Pons (tissue), 1 donor: ENCODE results near the gene ZNF629.
A peak's percentile ranks its signal among the peaks of the same experiment; 100 is the strongest.

Experiments
- DNase-seq: peaks from one replicate; pipeline ENCODE4 v3.0.0-alpha.2; 2016; ENCODE audit warnings: low spot score

Gene ZNF629

DNA sequence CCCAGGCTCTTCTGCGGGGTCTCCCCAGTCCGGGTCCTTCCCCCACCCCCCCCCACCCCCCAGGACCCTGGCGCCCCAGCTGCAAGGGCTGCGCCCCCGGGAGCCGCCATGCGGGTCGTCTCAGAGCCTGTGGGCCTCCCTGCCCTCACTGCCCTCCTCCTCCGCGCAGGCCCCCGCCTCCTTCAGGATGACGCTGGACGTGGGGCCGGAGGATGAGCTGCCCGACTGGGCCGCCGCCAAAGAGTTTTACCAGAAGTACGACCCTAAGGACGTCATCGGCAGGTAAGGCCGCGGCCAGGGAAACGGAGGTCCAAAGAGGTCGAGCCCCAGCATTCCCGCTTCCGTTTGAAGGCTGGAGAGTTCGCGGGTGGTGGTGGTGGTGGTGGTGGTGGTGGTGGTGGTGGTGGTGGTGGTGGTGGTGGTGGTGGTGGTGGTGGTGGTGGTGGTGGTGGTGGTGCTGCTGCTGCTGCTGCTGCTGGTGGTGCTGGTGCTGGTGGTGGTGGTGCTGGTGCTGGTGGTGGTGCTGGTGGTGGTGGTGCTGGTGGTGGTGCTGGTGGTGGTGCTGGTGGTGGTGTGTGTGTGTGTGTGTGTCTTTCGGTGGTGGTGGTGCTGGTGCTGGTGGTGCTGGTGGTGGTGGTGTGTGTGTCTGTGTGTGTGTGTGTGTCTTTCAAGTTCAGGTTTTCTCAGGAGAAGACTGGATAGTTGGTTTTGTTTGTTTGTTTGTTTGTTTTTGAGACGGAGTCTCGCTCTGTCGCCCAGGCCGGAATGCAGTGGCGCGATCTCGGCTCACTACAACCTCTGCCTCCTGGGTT, 38.2 kb downstream of the ZNF629 start:
- no peak for DNase-seq

DNA sequence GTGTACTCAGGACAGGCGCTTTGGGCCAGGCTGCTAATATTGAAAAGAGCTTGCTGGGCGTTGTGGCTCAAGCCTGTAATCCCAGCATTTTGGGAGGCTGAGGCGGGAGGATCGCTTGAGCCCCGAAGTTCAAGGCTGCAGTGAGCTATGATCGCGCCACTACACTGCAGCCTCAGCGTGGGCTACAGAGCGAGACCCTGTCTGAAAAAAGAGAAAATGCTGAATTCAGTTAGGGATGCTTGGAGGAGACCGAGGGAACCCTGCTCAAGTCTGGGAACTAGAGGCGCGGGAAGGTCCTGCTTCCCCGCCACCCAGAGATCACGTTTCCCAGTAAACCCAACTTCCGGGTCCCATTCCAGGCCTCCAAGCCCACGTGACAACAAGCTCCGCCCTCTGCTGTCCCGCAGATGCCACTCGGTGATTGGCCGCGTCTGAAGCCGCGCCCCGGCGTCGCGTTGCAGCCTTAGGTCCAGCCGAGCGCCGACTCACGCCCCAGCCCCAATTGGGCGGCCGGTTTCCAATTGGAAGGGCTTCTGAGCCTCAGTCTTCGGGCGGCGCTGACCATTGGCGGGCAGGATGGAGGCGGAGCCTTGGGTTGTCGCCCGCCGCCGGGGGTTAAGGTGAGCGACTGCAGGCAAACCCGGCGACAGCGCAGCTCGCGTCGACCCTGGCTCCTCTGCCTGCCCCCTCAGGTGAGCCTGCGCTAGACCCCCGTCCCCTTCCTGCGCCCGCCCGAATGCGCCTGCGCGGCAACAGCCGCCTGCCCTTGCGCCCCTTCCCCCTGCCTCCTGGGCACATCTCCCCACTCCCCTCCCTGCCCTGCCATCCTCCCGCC, 39.0 kb downstream of the ZNF629 start, which contains the start of gene PHKG2:
Gene PHKG2 (plus strand): TSS at position 627 of the 835 bp plus-strand sequence. CDS start 396 bp downstream, outside the sequence.
- peak; percentile 99 for DNase-seq

DNA sequence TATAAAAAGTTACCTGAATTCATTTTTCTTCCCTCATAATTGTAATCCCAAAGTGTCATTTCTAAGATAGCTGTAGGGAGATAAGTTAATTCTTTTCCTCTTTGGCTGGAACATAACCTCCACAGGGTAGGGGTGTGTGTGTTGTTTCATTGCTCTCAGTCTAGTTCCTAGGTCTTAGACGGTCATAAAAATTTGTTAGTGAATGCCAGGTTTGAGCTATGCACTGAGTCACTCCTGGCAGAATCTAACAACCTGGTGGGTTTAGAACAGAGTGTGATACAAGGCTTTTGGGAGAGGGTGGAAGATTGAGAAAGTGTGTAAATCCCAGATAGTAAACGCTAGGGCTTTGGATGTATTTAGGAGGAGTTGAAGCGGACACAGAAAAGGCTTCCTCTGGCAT, 39.7 kb downstream of the ZNF629 start:
- no peak for DNase-seq

DNA sequence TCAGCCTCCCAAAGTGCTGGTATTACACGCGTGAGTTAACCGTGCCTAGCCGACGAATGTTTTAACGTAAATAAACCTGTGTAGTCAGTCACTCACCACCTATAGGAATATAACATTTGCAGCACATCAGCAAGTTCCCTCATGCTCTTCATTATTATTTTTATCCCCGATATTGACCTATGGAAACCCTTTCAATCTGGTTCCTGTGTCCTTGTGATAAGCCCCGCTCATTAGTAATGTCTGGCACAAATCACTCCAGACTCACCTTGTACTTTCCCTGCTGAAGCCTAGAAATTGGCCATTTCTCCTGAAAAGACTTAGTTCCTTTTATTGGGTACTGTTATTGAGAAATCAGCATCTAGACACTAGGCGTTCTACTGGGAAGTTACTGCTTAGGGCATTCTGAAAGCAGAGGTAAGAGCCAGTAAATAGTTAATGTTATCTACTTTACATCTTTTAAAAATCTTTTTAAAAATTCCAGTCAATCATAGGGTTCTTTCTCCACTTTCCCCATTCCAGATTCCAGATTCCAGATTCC, 40.3 kb downstream of the ZNF629 start:
- DNase-seq = no peak

DNA sequence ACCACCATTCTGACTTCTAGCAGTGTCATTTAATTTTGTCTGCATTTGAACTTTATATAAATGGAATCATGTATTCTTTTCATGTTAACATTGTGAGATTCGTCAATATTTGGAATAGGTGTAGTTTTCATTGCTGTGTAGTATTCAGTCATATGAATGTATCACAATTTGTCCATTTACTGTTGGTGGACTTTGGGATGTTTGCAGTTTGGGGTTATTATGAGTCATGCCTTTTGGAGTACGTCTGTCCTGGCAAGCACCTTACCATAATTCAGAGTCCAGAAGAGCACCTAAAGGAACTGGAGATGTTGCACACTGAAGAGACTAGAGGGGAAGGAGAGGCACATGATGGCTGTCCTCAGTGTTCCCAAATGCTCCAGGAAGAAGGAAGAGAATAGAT, 41.9 kb downstream of the ZNF629 start:
- no peak for DNase-seq

DNA sequence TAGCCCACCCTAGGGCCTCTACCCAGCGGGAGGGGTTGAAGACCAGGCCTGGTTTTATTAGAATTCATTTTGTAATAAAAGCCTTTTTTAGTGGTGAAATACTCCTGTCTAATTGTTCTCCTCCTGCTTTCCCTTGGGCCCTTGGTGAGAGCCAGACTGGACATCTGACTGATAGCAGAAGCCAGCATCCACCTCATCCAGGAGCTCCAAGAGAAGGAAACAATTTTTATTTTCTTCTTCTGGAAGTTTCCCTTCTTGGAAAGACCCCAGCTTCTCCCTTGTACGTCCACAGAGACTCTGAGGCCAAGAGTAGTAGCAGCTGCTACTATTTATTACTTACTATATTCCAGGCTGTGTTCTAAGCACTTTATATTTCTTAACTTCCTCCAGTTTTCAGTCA, 42.8 kb downstream of the ZNF629 start:
- DNase-seq = no peak

DNA sequence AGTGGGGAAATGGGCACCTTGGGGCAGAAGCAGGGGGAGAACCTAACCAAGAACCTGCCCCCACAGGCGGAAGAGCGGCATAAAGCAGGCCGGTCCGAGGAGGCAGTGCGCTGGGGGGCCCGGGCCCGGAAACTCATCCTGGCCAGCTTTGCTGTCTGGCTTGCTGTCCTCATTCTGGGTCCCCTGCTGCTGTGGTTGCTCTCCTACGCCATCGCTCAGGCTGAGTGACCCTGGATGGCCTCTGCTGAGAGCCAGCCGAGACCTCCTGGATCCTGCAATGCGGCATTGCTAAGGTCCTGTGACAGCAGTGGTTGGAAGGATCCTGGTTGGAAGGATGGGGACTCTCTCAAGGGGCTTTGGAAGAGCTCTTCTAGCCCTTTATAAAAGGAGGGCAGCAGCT, 43.3 kb downstream of the ZNF629 start:
- DNase-seq = no peak

DNA sequence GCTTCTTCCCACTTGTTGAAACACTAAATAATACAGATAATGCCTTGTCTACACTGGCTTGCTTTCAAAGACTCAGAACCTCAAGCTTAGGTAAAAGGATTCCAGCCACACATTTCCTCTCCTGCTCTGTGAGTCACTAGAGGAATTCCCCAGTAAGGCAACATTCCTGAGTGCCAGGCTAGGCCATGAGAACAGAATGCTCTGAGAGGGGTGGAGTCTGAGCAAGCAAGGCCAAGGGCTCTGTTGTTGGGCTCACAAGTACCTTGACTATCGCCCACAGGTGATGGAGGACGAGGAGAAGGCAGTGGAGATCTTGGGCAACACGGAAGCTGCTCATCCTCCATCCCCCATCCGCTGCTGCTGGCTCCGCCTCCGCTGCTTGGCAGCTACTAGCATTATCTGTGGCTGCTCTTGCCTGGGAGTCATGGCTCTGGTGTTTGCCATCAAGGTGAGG, 45.5 kb downstream of the ZNF629 start:
- DNase-seq = no peak

DNA sequence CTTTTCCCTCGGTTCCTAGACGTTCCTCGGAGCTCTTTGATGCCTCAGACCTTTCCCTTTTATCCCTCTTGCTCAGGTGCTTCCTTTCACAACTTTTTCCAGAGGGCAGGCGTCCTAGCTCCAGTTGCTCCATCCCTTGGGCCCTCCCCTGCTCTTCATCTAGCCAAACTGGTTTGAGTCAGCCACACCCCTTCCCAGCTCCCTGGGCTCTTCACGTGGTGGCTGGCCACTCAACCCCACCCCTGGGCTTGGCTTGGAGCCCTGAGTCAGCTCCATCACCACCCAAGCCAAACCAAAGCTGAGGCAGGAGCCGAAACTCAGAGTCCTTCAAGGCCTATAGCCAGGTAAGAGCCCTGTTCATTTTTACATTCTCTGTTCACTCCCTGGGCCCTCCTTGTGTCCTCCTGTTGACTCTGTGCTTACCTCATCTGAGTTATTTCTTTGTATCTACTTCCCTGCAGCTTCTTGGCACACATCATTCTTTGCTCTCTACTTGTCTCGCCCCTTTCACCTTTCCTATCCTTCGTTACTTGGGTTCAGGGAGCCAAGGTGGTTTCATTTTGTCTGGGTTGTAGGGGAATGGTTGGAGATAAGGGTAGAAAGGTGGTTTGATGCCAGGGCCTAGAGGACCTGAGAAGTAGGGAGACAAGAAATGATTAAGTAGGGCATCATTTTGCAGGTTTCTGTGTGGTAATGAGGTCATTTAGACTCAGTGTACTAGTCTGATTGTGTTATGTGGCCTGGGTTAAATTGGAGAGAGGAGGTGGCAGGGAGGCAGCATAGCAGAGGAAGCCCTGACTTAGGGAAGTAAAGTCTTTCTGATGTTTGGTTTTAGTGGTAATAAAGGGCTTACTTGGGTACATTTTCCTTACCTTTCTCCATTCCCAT, 46.4 kb downstream of the ZNF629 start:
- no peak for DNase-seq

DNA sequence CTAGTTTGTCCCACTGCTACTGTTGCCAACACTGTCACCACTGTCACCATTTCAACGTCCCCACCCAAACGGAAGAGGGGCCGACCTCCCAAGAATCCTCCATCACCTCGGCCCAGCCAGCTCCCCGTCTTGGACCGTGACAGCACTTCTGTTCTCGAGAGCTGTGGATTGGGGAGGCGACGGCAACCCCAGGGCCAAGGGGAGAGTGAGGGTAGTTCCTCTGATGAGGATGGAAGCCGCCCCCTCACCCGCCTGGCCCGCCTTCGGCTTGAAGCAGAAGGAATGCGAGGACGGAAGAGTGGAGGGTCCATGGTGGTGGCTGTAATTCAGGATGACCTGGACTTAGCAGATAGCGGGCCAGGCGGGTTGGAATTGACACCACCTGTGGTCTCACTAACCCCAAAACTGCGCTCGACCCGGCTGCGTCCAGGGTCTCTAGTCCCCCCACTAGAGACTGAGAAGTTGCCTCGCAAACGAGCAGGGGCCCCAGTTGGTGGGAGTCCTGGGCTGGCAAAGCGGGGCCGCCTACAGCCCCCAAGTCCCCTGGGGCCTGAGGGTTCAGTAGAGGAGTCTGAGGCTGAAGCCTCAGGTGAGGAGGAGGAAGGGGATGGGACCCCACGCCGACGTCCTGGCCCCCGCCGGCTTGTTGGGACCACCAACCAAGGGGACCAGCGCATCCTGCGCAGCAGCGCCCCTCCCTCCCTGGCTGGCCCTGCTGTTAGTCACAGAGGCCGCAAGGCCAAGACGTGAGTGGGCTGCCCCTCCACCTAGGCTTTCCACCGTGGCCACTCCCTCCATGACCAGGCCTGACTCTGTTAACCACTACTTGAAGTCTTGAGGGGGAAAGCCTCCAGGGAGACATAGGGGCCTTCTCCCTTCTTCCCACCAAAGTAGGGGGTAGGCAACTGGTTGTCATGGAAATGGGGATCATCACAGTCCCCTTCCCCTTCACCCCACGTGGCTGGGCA, 47.7 kb downstream of the ZNF629 start:
- DNase-seq = no peak

DNA sequence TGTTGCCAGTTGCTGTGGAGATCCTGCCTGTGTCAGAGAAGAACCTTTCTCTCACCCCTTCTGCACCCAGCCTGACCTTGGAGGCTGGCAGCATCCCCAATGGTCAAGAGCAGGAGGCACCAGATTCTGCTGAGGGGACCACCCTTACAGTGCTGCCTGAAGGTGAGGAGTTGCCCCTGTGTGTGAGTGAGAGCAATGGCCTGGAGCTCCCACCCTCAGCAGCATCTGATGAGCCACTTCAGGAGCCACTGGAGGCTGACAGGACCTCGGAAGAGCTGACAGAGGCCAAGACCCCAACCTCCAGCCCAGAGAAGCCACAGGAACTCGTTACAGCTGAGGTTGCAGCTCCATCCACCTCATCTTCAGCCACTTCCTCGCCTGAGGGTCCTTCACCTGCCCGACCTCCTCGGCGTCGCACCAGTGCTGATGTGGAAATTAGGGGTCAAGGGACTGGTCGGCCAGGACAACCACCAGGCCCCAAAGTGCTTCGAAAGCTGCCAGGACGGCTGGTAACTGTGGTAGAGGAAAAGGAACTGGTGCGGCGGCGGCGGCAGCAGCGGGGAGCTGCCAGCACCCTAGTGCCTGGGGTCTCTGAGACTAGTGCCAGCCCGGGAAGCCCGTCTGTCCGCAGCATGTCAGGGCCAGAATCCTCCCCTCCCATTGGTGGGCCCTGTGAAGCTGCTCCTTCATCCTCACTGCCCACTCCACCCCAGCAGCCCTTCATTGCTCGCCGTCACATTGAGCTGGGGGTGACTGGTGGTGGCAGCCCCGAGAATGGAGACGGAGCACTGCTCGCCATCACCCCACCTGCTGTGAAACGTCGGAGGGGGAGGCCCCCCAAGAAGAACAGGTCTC, 49.0 kb downstream of the ZNF629 start:
- no peak for DNase-seq

DNA sequence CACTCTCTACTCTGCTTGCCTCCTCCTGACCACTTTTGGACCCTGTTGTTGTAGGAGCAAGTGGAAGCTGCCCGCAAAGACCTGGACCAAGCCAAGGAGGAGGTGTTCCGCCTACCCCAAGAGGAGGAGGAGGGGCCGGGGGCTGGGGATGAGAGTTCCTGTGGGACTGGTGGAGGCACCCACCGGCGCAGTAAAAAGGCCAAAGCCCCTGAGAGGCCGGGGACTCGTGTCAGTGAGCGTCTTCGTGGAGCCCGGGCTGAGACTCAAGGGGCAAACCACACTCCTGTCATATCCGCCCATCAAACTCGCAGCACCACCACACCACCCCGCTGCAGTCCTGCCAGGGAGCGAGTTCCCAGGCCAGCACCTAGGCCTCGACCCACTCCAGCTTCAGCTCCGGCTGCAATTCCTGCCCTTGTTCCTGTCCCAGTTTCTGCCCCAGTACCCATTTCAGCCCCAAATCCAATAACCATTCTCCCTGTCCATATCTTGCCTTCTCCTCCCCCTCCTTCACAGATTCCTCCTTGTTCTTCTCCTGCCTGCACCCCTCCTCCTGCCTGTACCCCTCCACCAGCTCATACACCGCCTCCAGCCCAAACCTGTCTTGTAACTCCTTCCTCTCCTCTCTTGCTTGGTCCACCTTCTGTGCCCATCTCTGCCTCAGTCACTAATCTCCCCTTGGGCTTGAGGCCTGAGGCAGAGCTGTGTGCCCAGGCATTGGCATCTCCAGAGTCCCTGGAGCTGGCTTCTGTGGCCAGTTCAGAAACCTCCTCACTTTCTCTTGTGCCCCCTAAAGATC, 49.8 kb downstream of the ZNF629 start:
- no peak for DNase-seq

DNA sequence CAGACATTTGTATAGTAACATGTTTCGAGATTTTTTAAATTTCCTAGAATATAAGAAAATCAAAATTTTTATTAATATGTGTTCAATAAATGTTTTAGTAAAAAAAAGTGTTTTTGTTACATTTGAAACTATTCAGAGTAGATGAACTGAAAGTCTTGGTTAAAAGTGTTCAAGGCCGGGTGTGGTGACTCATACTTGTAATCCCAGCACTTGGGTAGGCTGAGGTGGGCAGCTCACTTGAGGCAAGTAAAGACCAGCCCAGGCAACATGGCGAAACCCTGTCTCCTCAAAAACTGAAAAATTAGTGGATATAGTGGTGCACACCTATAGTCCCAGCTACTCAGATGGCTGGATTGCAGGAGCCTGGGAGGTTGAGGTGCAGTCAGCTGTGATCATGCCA, 55.6 kb downstream of the ZNF629 start:
- no peak for DNase-seq

DNA sequence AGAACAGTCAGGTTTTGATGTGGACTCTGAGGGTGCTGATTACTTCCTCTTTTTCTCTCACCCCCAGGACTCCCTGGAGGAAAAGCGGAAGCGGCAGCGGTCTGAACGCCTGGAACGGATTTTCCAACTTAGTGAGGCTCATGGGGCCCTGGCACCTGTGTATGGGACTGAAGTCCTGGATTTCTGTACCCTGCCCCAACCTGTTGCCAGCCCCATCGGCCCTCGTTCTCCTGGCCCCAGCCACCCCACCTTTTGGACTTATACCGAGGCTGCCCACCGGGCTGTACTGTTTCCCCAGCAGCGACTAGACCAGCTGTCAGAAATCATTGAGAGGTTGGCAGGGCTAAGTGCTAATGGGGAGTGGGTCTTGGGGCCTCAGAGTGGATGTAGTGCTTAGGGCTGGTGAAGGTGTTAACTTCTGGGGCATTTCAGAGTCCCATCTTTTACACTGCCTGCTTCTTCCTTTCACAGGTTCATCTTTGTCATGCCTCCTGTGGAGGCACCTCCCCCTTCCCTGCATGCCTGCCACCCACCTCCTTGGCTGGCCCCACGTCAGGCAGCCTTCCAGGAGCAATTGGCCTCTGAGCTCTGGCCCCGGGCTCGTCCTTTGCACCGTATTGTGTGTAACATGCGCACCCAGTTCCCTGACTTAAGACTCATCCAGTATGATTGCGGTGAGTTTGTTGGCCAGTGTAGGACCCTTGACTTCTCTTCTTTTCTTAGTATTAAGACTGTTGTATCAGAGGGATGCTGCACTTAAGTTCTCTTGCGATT, 57.9 kb downstream of the ZNF629 start:
- DNase-seq = peak; percentile 39
